Stimulated activated CD4-positive, alpha-beta T cell treated with anti-CD3 and anti-CD28 coated beads, Interleukin-1b, Interleukin-23, amount 100 ng/mL, for 1 hour (primary cell): Measurements from ENCODE around the gene CIZ1.
A peak's percentile ranks its signal among the peaks of the same experiment; 100 is the strongest.
"Not testable (repeated sequence)": the region's sequence is repeated elsewhere in the genome, so short reads cannot be mapped to it uniquely, and the experiment has no call there.

ENCODE experiments used
- DNase-seq, 2 donors: peaks; one replicate each; pipeline ENCODE4 v3.0.0-alpha.2; 2020; ENCODE audit warnings: low read depth in 2 of 2

Gene CIZ1

DNA sequence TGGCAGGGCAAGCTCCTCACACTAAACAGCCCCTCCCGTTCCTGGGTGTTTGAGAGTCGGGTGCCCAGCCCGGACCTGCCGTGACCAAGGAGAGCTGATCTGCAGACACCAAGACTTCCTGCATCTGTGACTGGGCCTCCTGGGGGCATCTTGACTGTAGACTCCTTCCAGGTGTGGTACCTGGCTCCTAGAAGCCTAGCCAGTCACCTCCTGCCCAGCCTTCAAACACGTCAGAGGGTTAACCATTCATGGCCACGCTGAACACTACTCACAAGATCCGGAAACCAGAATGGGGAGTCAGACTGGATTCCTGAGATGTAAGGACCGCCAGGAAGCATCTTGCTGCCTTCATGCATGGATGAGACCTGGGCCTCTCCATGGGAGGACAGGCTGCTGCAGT is 45.8 kb downstream of the CIZ1 start:
- no peak for DNase-seq

DNA sequence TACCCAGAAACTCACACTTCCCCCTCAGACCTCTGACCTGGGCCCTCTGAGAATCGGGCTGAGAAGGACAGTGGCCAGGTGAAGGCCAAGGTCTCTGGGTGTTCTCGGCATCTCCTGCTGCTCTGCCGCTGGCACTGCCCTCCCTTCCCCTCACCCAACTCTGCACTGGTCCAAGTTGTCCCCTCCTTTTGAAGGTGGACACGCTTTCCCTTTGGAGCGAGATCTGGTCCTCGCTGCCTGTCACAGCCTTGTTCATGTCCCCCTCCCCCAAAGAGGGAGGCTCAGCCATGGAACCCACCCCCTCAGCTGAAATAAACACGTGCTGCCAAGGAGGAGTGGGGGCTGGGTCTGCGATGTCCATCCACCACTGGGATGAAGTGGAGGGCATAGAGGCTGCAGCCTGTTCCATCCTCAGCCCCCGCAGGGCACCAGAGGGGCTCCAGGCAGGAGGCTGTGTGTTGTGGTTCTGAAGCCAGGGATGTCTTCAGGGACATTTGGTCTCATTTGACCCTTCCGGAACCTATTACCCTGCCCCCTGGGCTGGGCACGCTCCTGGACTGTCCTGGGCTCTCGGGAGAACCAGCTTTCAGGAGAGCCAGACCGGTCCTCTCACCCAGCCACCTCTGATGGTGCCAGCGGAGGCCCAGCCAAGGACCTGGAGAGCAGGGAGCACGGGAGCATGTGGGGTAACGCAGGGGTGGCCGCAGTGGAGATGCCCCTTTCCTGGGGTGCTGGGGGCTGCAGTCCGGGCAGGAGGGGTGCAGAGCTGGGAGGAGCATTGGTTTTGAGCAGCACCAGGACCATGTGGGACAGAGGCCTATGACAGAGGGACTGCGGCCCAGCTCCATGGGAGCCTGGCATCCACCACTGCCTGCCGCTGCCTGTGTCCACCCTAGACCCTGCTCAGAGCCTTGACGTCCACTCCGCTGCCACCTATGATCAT is 46.9 kb downstream of the CIZ1 start:
- DNase-seq, result no peak

GRCh38 chr9:128143525-128144238 is 47.7 kb downstream of the CIZ1 start:
- DNase-seq, result no peak

- DNase-seq, result no peak
Observed at GRCh38 chr9:128142596-128142995, 48.8 kb downstream of the CIZ1 start.

DNA sequence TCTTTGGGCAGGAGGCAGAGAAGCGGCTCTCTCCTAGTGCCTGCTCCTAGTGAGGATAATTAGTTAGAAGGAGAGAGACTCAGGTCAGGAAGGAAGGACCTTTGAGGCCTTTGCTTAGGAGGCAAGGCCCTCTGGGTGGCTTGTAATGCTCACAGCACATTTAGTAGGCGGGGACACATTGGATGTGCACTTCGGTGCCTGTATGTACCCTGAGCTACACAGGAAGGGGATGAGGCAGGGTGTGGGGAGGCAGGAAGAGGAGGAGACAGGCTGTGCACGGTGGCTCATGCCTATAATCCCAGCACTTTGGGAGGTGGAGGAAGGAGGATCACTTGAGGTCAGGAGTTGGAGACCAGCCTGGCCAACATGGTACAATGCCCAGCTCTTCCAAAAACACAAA is 49.3 kb downstream of the CIZ1 start:
- no peak for DNase-seq

DNA sequence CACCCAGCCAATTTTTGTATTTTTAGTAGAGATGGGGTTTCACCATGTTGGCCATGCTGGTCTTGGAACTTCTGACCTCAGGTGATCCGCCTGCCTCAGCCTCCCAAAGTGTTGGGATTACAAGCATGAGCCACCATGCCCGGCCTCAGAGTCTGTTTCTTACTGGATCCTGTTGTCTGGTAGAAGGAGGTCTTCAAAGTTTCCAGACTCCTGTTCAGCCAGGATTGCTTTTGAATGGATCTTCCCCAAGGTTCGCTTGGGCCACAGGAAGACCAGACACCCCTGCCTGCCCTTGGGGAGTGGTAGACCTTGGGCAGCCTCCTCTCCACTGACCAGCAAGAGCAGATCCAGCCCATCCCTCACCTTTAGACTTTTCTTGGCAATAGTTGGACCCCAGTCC is 49.8 kb downstream of the CIZ1 start:
- no peak for DNase-seq

- DNase-seq, result no peak
Observed at GRCh38 chr9:128139621-128140020, 51.8 kb downstream of the CIZ1 start.

DNA sequence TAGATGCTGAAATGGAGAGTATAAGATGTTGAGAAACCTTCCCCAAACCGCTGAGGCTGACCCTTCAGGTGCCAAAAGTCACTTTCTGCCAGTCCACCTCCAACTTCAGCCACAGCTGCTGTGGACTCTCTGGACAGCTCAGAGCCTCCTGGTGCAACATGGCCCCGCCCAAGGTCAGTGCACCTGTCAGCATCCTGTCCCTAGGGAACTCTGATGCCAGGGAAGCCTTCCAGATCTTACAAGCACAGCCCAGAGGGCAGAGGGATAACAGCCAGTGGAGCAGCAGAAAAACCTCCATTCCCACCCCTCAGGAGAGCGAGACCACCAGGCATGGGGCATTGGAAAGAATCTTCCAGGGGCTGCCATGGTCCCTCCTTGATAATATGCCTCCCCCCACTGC is 53.4 kb downstream of the CIZ1 start:
- DNase-seq, result no peak

GRCh38 chr9:128136816-128137793 is 54.3 kb downstream of the CIZ1 start:
- DNase-seq, result no peak

DNA sequence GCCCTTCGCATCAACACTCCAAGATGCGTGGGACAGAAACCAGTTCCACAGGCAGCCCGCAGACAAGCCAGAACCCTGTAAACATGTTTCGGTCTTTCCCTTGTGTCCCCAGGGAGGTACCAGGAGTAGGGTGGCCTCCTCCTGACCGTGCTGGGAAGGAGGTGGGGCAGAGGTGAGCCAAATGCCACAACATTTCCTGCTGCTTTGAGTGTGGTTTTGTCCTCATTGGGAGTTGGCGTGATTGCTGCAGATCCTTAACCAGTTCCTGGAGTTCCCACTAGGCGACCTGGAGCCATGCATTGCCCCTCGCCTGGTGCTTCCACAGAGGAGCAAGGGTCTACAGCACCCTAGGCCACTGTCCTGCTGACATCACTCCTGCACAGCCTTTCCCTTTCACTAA is 55.8 kb downstream of the CIZ1 start:
- DNase-seq, result not testable (repeated sequence)

- DNase-seq, result not testable (repeated sequence)
Observed at GRCh38 chr9:128132139-128132538, 59.2 kb downstream of the CIZ1 start.

GRCh38 chr9:128131346-128131745 is 60.0 kb downstream of the CIZ1 start:
- DNase-seq, result not testable (repeated sequence)

GRCh38 chr9:128130651-128131050 is 60.7 kb downstream of the CIZ1 start:
- DNase-seq, result not testable (repeated sequence)

DNA sequence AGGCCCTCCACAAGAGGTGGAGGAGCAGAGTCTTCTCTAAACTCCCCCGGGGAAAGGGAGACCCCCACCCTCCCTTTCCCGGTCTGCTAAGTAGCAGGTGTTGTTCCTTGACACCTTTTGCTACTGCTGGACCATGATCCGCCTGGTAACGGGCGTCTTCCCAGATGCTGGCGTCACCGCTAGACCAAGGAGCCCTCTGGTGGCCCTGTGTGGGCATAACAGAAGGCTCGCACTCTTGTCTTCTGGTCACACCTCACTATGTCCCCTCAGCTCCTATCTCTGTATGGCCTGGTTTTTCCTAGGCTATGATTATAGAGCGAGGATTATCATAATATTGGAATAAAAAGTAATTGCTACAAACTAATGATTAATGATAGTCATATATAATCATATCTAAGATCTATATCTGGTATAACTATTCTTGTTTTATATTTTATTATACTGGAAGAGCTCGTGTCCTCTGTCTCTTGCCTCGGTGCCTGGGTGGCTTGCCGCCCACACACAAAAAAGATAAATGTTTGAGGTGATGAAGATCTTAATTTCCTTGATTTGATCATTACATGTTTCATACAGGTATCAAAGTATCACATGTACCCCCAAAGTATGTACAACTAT is 61.3 kb downstream of the CIZ1 start:
- DNase-seq, result peak in 1 of 2 donors; percentile 21

DNA sequence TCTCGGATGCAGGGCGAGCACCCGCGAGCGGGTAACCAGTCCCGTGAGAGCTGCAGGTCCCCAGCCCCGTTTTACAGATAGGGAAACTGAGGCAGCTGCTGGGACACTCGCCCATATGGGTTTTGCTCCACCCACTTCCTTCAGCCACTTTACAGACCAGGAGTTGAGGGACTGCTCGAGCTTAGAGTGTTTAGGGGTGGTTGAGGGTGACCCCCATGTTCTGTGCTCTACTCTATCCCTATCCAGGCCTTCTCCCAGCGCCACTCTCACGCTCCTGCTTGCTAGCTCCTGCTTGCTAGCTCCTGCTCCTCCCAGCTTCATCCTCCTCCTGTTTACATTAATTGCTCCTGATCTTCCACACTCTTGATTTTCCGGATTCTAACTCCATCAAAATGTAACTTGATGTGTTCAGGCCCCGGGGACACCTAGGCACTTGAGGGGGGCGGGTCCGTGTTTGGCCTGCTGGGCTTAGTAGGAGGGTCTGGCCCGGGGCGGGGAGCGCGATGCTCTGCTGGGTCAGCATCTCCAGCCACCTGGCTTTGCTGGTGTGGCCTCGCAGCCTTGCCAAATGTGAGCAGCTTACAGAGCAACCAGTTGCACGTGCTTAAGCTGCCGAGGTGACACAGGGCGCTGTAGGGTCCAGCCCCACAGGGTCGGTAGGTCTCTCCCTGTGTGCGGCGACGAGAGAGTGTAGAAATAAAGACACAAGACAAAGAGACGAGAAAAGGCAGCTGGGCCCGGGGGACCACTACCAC is 62.4 kb downstream of the CIZ1 start:
- no peak for DNase-seq

GRCh38 chr9:128127990-128128835 is 63.2 kb downstream of the CIZ1 start:
- peak; percentile 60 to 70 for DNase-seq

GRCh38 chr9:128127568-128127989 is 63.8 kb downstream of the CIZ1 start, which contains the start of gene PTGES2:
TSS of gene PTGES2 (minus strand) at chr9:128127729. CDS start at chr9:128127717, 12 bp downstream.
- DNase-seq, result peak; percentile 41 to 64

DNA sequence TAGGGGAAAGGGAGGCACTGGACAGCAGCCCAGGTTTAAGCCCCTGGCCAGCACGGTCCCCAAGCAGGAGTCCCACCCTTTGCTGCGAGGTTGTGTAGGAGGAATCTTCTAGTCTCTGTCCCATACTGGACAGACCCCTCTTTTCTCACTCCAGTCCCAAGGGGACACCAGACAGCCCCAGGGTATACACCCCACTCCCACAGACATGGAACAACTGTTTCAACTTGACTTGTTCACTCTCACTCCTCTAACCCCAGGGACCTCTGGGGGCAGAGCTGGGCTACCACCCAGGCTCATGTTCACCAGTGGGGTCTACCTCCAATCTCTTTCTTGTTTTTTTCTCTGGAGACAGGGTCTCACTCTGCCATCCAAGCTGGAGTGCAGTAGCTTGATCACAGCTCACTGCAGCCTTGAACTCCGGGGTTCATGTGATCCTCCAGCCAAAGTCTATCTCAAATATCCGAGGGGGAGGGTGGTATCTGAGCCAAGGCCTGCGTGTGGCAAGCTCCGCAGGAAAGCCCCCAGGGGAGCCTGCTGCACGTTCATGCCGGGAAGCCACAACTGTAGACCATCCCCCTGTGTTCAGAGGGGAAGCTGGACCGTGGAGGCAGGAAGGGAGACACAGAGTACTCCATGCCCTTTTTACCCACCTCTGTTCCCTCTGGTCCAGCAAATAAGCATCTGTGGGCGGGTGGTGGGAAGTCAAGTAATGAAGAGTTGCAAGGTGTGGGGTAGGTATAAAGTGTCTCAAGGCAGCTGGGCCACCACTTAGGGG is 65.6 kb downstream of the CIZ1 start:
- no peak for DNase-seq
